GM06990 (cell line): ENCODE data around the gene C1orf167.

Experiments
- DNase-seq: peaks from one replicate; pipeline ENCODE4 v3.0.0-alpha.2; 2011; ENCODE audit not compliant: insufficient read length; ENCODE audit errors: extremely low read depth
- H3K27me3 ChIP-seq: replicated peaks from 2 replicates; pipeline ENCODE4 v1.6.0; 2011; ENCODE audit warnings: low read length; ENCODE audit not compliant: control insufficient read depth, insufficient read depth
- H3K36me3 ChIP-seq: 2 replicates; pipeline ENCODE4 v1.5.1; 2011; ENCODE audit warnings: low read length; ENCODE audit not compliant: control insufficient read depth, insufficient read depth
- H3K4me3 ChIP-seq: replicated peaks from 2 replicates; pipeline ENCODE4 v1.5.1; 2011; ENCODE audit warnings: low read depth, mild to moderate bottlenecking, control low read depth, low read length
- TF ChIP-seq, protein P1 (sequence below): IDR thresholded peaks from 2 replicates; pipeline ENCODE4 v1.5.1; 2011; ENCODE audit warnings: low read length, control low read depth, mild to moderate bottlenecking, inconsistent platforms; ENCODE audit not compliant: insufficient read depth, poor library complexity, severe bottlenecking

Gene C1orf167

GRCh38 chr1:11831945-11832725, 70.1 kb downstream of the C1orf167 start:
- Histone ChIP-seq H3K4me3 (no peak overlapping the region), H3K27me3 (no peaks in the 10 kb centered on the region), H3K36me3 (peaks cover 46% of the 10 kb centered on the region)
- DNase-seq: no peak
- TF ChIP-seq, protein P1, sequence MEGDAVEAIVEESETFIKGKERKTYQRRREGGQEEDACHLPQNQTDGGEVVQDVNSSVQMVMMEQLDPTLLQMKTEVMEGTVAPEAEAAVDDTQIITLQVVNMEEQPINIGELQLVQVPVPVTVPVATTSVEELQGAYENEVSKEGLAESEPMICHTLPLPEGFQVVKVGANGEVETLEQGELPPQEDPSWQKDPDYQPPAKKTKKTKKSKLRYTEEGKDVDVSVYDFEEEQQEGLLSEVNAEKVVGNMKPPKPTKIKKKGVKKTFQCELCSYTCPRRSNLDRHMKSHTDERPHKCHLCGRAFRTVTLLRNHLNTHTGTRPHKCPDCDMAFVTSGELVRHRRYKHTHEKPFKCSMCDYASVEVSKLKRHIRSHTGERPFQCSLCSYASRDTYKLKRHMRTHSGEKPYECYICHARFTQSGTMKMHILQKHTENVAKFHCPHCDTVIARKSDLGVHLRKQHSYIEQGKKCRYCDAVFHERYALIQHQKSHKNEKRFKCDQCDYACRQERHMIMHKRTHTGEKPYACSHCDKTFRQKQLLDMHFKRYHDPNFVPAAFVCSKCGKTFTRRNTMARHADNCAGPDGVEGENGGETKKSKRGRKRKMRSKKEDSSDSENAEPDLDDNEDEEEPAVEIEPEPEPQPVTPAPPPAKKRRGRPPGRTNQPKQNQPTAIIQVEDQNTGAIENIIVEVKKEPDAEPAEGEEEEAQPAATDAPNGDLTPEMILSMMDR: no peak

DNA sequence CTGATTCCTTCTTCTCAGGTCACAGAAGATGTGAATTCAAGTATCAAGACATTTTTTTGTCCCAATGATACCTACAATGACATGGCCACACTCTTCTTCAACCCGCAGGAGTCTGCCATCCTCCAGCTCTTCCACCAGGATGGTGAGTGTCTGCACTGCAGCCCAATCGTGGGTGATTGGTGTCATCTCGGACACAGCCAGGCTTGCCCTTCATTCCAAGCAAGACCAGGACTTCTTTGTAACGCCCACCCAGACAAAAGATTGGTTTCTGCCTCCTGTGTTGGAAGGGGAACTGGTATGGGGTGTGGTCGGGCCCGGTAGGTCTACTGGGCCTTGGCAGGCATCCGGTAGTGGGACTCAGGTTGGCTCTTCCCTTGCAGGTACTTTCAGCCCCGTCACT, 71.5 kb downstream of the C1orf167 start:
- peaks cover 51% of the 10 kb centered on the region for H3K36me3 ChIP-seq
- TF ChIP-seq, protein P1: no peak
- no peak for DNase-seq
- H3K27me3 ChIP-seq: no peaks in the 10 kb centered on the region
- no peak overlapping the region for H3K4me3 ChIP-seq

DNA sequence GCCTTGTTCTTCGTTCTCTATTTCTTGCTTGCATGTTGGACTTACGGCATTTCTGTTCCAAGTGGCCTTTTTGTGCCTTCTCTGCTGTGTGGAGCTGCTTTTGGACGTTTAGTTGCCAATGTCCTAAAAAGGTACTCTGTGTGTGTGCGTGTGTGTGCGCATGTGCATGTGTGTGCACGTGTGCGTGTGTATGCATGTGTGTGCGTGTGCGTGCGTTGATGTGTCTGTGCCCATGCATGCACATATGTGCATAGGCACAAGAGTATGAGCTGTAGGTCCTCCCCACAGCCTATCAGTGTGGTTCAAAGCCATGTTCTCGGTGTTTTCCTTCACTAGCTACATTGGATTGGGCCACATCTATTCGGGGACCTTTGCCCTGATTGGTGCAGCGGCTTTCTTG, 71.9 kb downstream of the C1orf167 start:
- no peak for DNase-seq
- TF ChIP-seq, protein P1: no peak
- Histone ChIP-seq H3K36me3 (peaks cover 50% of the 10 kb centered on the region), H3K27me3 (no peaks in the 10 kb centered on the region), H3K4me3 (no peak overlapping the region)

DNA sequence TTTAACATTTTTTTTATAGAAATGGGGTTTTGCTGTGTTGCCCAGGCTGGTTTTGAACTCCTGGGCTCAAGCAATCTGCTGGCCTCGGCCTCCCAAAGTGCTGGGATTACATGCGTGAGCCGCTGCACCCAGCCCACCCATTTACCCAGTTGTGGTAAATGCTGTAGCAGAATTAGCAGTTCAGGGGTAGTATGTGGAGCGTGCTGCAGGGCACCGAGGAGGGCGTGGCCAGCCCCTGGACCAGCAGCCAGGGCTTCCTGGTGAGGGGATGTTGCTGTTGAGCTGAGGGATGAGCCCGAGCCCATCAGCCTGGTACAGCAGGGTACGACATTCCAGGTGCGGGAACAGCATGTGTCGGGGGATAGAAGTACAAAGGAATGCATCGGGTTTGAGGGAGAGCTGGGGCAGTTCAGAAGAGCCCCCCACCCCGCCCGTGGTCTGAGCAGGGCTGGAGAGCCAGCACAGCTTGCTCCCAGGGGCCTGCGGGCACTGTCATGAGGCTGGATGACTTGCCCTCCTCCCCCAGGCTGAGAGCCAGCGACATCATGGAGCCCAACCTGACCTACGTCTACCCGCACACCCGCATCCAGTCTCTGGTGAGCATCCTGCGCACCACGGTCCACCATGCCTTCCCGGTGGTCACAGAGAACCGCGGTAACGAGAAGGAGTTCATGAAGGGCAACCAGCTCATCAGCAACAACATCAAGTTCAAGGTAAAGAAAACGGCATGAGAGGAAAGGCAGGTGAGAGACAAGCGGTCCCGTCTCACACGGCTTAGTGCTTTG, 73.6 kb downstream of the C1orf167 start:
- Histone ChIP-seq H3K36me3 (peaks cover 53% of the 10 kb centered on the region), H3K27me3 (no peaks in the 10 kb centered on the region), H3K4me3 (no peak overlapping the region)
- TF ChIP-seq, protein P1: no peak
- no peak for DNase-seq

DNA sequence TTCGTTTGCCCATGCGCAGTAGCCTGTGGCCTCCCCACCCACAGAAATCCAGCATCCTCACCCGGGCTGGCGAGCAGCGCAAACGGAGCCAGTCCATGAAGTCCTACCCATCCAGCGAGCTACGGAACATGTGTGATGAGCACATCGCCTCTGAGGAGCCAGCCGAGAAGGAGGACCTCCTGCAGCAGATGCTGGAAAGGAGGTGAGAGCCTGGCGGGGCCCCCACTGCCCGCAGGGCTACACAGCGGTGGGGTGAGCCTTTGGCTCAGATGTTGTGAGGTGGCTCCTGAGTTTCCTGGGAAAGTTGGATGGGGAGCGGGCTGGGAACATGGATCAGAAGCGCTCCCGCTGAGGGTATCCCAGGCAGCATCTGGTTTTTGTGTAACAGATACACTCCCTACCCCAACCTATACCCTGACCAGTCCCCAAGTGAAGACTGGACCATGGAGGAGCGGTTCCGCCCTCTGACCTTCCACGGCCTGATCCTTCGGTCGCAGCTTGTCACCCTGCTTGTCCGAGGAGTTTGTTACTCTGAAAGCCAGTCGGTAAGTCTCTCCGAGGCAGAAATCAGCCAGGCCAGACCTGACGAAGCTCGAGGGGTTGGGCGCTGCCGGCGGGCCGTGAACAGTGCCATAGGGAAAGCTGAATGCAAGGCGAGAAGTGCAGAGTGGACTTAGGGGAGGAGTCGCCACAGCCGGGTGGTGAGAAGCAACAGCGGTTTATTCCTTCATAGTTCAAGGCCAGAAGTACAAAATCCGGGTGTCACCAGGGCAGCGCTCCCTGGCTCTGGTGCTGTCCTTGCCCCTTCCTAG, 75.2 kb downstream of the C1orf167 start:
- no peak for DNase-seq
- TF ChIP-seq, protein P1: no peak
- peaks cover 57% of the 10 kb centered on the region for H3K36me3 ChIP-seq
- no peaks in the 10 kb centered on the region for H3K27me3 ChIP-seq
- no peak overlapping the region for H3K4me3 ChIP-seq
